ENCODE measurements around the gene ASRGL1. TPM values are rescaled to one million over a fixed set of nuclear protein-coding genes. Genes with fewer than 3 reads are reported as not detected.
A peak's percentile ranks its signal among the peaks of the same experiment; 100 is the strongest.
"Not testable (repeated sequence)": the region's sequence is repeated elsewhere in the genome, so short reads cannot be mapped to it uniquely, and the experiment has no call there.

The ASRGL1 gene
- total RNA-seq, 4 donors from 2014 or later: 10.9 to 133 (median 30.0) TPM

GRCh38 chr11:62309991-62310390, 27.3 kb upstream of the ASRGL1 start:
- intact Hi-C loops (cut with DNase I; ENCODE audit: low total_unique reads): no loop called here
- H3K4me3 ChIP-seq: no peak overlapping the region
- TF ChIP-seq CTCF (IDR thresholded peaks at IDR 0.05) (no peak), POLR2A (IDR thresholded peaks at IDR 0.05) (no peak)
- H3K27me3 ChIP-seq: no peaks in the 10 kb centered on the region
- H3K36me3 ChIP-seq: no peaks in the 10 kb centered on the region
- no peak for DNase-seq
- H3K9me3 ChIP-seq: no peaks in the 10 kb centered on the region
- H3K4me1 ChIP-seq: no peaks in the 10 kb centered on the region
- H3K27ac ChIP-seq: no peak overlapping the region

- H3K27ac ChIP-seq: no peak overlapping the region
- no peak overlapping the region for H3K4me3 ChIP-seq
- no peak for DNase-seq
- TF ChIP-seq CTCF (IDR thresholded peaks at IDR 0.05): no peak
- no peak for TF ChIP-seq POLR2A (IDR thresholded peaks at IDR 0.05)
- intact Hi-C loops (cut with DNase I; ENCODE audit: low total_unique reads): no loop called here
- no peaks in the 10 kb centered on the region for H3K4me1 ChIP-seq
- no peaks in the 10 kb centered on the region for H3K36me3 ChIP-seq
- H3K9me3 ChIP-seq: no peaks in the 10 kb centered on the region
- no peaks in the 10 kb centered on the region for H3K27me3 ChIP-seq
These were observed 21.8 kb upstream of the ASRGL1 start for GRCh38 chr11:62315431-62315830.

GRCh38 chr11:62322524-62322923, 14.7 kb upstream of the ASRGL1 start:
- TF ChIP-seq POLR2A (IDR thresholded peaks at IDR 0.05): no peak
- no peak for TF ChIP-seq CTCF (IDR thresholded peaks at IDR 0.05)
- Histone ChIP-seq H3K9me3 (no peaks in the 10 kb centered on the region), H3K36me3 (no peaks in the 10 kb centered on the region), H3K4me3 (no peak overlapping the region), H3K4me1 (no peaks in the 10 kb centered on the region), H3K27me3 (no peaks in the 10 kb centered on the region), H3K27ac (no peak overlapping the region)
- DNase-seq: no peak
- intact Hi-C loops (cut with DNase I; ENCODE audit: low total_unique reads): no loop called here

- H3K36me3 ChIP-seq: no peaks in the 10 kb centered on the region
- H3K4me1 ChIP-seq: no peaks in the 10 kb centered on the region
- H3K27ac ChIP-seq: no peak overlapping the region
- H3K27me3 ChIP-seq: no peaks in the 10 kb centered on the region
- no peaks in the 10 kb centered on the region for H3K9me3 ChIP-seq
- H3K4me3 ChIP-seq: no peak overlapping the region
- TF ChIP-seq CTCF (IDR thresholded peaks at IDR 0.05) (peak in 2 of 4 experiments; percentile 22 to 27), POLR2A (IDR thresholded peaks at IDR 0.05) (no peak)
- intact Hi-C loops (cut with DNase I; ENCODE audit: low total_unique reads): no loop called here
- DNase-seq: no peak
These were observed 12.3 kb upstream of the ASRGL1 start for GRCh38 chr11:62324731-62325556.

DNA sequence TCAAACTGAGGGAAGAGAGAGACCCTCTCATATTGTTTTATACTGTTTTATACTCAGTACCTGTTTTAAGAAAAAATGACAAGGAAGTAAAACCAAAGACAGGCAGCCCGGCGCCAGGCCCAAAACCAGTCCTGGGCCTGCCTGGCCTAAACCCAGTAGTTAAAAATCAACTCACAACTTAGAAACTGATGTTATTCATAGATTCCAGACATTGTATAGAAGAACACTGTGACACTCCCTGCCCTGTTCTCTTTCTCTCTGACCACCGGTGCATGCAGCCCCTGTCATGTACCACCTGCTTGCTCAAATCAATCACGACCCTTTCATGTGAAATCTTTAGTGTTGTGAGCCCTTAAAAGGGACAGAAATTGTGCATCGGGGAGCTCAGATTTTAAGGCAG, 11.5 kb upstream of the ASRGL1 start:
- H3K27ac ChIP-seq; H3K36me3 ChIP-seq; H3K27me3 ChIP-seq; H3K4me1 ChIP-seq; DNase-seq; H3K4me3 ChIP-seq; H3K9me3 ChIP-seq; intact Hi-C loops (cut with DNase I; ENCODE audit: low total_unique reads): not testable (repeated sequence)

- intact Hi-C loops (cut with DNase I; ENCODE audit: low total_unique reads); H3K36me3 ChIP-seq; H3K4me1 ChIP-seq; H3K27me3 ChIP-seq; H3K9me3 ChIP-seq; DNase-seq; H3K27ac ChIP-seq; H3K4me3 ChIP-seq: not testable (repeated sequence)
These were observed 10.5 kb upstream of the ASRGL1 start for GRCh38 chr11:62326719-62327118.

DNA sequence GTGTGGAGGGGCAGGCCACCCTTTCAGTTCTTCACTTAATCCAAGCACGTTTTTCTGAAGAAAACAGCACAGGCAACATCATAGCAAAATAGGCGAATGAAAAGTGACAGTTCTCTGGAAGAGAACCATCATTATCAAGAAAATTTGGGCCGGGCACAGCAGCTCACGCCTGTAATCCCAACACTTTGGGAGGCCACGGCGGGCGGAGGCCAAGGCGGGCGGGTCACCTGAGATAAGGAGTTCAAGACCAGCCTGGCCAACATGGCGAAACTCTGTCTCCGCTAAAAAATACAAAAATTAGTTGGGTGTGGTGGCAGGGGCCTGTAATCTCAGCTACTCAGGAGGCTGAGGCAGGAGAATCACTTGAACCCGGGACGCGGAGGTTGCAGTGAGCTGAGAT, 9.7 kb upstream of the ASRGL1 start:
- intact Hi-C loops (cut with DNase I; ENCODE audit: low total_unique reads): not testable (repeated sequence)

GRCh38 chr11:62331264-62331663, 6.0 kb upstream of the ASRGL1 start:
- H3K36me3 ChIP-seq; intact Hi-C loops (cut with DNase I; ENCODE audit: low total_unique reads); H3K27me3 ChIP-seq; H3K4me3 ChIP-seq; H3K9me3 ChIP-seq; H3K27ac ChIP-seq; DNase-seq; H3K4me1 ChIP-seq: not testable (repeated sequence)

More for the DNA sequence above, 9.7 kb upstream of the ASRGL1 start:
- not testable (repeated sequence) for H3K9me3 ChIP-seq, DNase-seq, H3K36me3 ChIP-seq, H3K4me1 ChIP-seq, H3K27me3 ChIP-seq, H3K27ac ChIP-seq, H3K4me3 ChIP-seq

Measured in uterus (tissue), 4 donors.